ENCODE results near the gene UNC50. TPM values are rescaled to one million over a fixed set of nuclear protein-coding genes. Genes with fewer than 3 reads are reported as not detected.

UNC50 gene
- total RNA-seq, 2 experiments from 2014 or later: 33.4 to 36.2 TPM

DNA sequence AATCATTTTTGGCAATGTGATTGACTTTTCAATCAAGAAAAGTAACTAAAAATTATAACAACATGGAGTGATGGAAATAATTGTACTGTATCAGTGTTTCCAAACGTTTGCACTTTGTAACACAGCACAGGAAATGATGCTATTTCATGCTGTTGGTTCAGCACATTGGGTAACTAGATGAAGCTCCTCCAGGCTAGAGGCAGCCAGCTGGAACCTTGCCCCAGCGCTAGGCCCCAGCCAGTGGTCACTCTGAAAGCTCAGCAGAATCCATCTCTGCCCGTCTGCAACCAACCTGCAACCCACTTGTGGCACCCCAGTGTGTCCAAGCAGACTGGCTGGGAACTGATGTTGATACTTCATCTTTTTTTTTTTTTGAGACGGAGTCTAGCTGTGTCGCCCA lies 15.3 kb downstream of the UNC50 start:
- Mint-ChIP-seq H3K4me1 (ENCODE audit: low read depth) (peaks cover 28% of the 10 kb centered on the region), H3K4me3 (no peak overlapping the region), H3K27me3 (no peaks in the 10 kb centered on the region), H3K27ac (peak overlapping the region; percentile 55), H3K36me3 (peaks cover 12% of the 10 kb centered on the region), H3K9me3 (no peaks in the 10 kb centered on the region)
- no peak for DNase-seq
- CTCF ChIA-PET: interaction anchor here (1.5 kb wide), 1 partner anchor 11 kb away, joined by 6 read pairs; no protein-coding TSS in a partner anchor
- intact Hi-C loops (cut with micrococcal nuclease): no loop called here
- POLR2A ChIA-PET: interaction anchor here (0.6 kb wide), 1 partner anchor 22 kb away, joined by 3 read pairs; no protein-coding TSS in a partner anchor

DNA sequence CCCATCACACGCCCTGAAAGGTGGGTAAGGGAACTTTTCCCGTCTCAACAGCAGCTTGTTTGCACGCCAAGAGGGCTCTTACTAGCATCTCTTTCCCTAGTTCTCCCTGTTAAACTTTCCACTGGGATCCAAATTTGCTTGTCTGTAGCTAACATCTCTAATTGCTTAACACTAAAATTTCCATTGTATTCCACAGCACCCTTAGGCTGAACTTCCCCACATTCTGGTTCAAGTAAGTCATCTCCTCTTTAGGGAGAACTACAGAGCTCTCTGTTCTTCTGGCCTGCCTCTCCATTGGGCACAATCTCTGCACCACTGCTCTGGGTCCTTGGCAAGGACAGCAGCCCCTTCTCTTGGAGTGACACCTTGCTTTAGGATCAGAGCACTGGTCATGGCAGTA lies 24.0 kb downstream of the UNC50 start:
- no peak overlapping the region for H3K4me3 Mint-ChIP-seq
- peaks cover 21% of the 10 kb centered on the region for H3K36me3 Mint-ChIP-seq

GRCh38 chr2:98634406-98635092 lies 26.2 kb downstream of the UNC50 start:
- ChIA-PET POLR2A (interaction anchor here (1.0 kb wide), 1 partner anchor 80 kb away, joined by 4 read pairs; no protein-coding TSS in a partner anchor), CTCF (interaction anchor here (0.6 to 4.9 kb wide), 14 partner anchors 8 to 432 kb away, joined by 3 to 22 read pairs (median 4); partner anchors contain the start of genes COA5 and UNC50)
- Mint-ChIP-seq H3K27me3 (no peaks in the 10 kb centered on the region), H3K4me1 (ENCODE audit: low read depth) (peaks cover 35% of the 10 kb centered on the region), H3K9me3 (no peaks in the 10 kb centered on the region), H3K27ac (peak overlapping the region; percentile 72), H3K36me3 (peaks cover 29% of the 10 kb centered on the region), H3K4me3 (no peak overlapping the region)
- DNase-seq: peak; percentile 70
- intact Hi-C loops (cut with micrococcal nuclease): loop anchor here (10.0 kb wide), 1 partner anchor 300 kb away; the partner anchor contains the start of gene CRACDL

More for the DNA sequence above, 24.0 kb downstream of the UNC50 start:
- no peaks in the 10 kb centered on the region for H3K27me3 Mint-ChIP-seq
- no peak overlapping the region for H3K27ac Mint-ChIP-seq
- DNase-seq: no peak
- POLR2A ChIA-PET: no interaction called here
- intact Hi-C loops (cut with micrococcal nuclease): loop anchor here (10.0 kb wide), 1 partner anchor 302 kb away; the partner anchor contains the start of gene CRACDL
- H3K9me3 Mint-ChIP-seq: no peaks in the 10 kb centered on the region
- peaks cover 25% of the 10 kb centered on the region for H3K4me1 Mint-ChIP-seq (ENCODE audit: low read depth)
- CTCF ChIA-PET: interaction anchor here (0.9 to 4.9 kb wide), 2 partner anchors 17 to 63 kb away, joined by 3 to 22 read pairs; no protein-coding TSS in a partner anchor

DNA sequence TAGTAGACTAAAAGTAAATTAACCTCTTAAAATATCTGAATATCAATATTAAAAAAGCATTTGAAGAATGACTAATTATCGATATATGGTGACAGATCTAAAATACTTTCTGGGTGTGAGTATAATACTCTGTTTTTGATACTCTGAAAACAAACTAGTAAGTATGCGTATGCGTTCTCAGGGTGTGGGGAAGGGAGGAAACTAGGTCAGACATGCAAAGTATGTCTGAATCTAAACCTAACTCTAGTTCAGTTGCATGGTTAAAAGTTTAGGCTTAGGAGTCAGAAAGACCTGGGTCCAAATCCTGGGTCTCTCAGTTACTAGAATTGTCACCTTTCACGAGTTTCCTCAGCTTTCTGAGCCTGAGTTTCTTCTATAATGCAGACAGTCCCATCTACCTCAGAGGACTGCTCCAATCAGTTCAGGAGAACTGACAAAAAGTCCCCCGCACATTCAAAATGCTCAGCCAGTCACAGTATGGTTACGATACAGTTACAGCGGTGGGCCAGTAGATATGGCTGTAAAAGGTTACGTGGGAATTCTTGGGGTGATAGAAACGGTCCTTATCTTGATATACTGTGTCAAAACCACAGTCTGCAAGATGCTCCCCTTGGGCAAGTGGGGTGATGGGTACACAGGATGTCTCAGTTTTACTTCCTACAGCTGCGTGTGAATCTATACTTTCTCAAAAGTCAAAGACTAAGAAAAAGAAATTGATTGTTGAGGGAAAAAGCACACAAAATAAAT lies 29.2 kb downstream of the UNC50 start:
- DNase-seq: peak; percentile 76
- ChIA-PET CTCF (interaction anchor here (1.1 to 3.0 kb wide), 2 partner anchors 12 to 199 kb away, joined by 3 to 10 read pairs; no protein-coding TSS in a partner anchor), POLR2A (interaction anchor here (0.5 to 1.6 kb wide), 2 partner anchors 12 to 28 kb away, joined by 3 read pairs; no protein-coding TSS in a partner anchor)
- Mint-ChIP-seq H3K4me1 (ENCODE audit: low read depth) (peaks cover 31% of the 10 kb centered on the region), H3K27ac (peak overlapping the region; percentile 91), H3K4me3 (peak overlapping the region; percentile 55), H3K27me3 (no peaks in the 10 kb centered on the region), H3K36me3 (peaks cover 33% of the 10 kb centered on the region), H3K9me3 (no peaks in the 10 kb centered on the region)
- intact Hi-C loops (cut with micrococcal nuclease): loop anchor here (10.0 kb wide), 1 partner anchor 297 kb away; the partner anchor contains the start of gene CRACDL

GRCh38 chr2:98643496-98644100 lies 35.2 kb downstream of the UNC50 start:
- Mint-ChIP-seq H3K27ac (peak overlapping the region; percentile 23), H3K4me3 (no peak overlapping the region), H3K4me1 (ENCODE audit: low read depth) (peaks cover 2% of the 10 kb centered on the region), H3K36me3 (peaks cover 16% of the 10 kb centered on the region), H3K9me3 (no peaks in the 10 kb centered on the region), H3K27me3 (no peaks in the 10 kb centered on the region)
- no peak for DNase-seq
- intact Hi-C loops (cut with micrococcal nuclease): no loop called here
- POLR2A ChIA-PET: no interaction called here
- CTCF ChIA-PET: interaction anchor here (3.0 kb wide), 1 partner anchor 194 kb away, joined by 14 read pairs; no protein-coding TSS in a partner anchor

GRCh38 chr2:98647636-98648035 lies 39.2 kb downstream of the UNC50 start:
- Mint-ChIP-seq H3K4me1 (ENCODE audit: low read depth) (peaks cover 35% of the 10 kb centered on the region), H3K4me3 (no peak overlapping the region), H3K9me3 (peaks cover 10% of the 10 kb centered on the region), H3K36me3 (peaks cover 29% of the 10 kb centered on the region), H3K27me3 (no peaks in the 10 kb centered on the region), H3K27ac (peak overlapping the region; percentile 25)
- ChIA-PET CTCF (no interaction called here), POLR2A (no interaction called here)
- intact Hi-C loops (cut with micrococcal nuclease): no loop called here
- no peak for DNase-seq

DNA sequence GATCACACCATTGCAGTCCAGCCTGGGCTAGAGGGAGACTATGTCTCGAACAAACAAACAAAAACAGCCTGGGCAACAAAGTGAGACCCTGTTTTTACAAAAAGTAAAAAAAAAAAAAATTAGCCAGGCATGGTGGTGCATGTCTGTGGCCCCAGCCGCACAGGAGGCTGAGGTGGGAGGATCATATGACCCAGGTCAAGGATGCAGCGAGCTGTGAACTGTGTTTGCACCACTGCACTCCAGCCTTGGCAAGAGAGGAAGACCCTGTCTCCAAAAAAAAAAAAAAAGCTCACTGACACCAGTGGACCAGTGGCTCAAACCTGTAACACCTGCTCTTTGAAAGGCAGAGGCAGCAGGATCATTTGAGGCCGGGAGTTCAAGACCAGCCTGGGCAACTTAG lies 40.1 kb downstream of the UNC50 start:
- no peak for DNase-seq
- Mint-ChIP-seq H3K4me3 (no peak overlapping the region), H3K27me3 (no peaks in the 10 kb centered on the region), H3K4me1 (ENCODE audit: low read depth) (peaks cover 43% of the 10 kb centered on the region), H3K9me3 (peaks cover 10% of the 10 kb centered on the region), H3K27ac (no peak overlapping the region), H3K36me3 (peaks cover 33% of the 10 kb centered on the region)
- CTCF ChIA-PET: interaction anchor here (1.5 to 2.0 kb wide), 10 partner anchors 10 to 418 kb away, joined by 4 to 92 read pairs (median 11); no protein-coding TSS in a partner anchor
- intact Hi-C loops (cut with micrococcal nuclease): no loop called here
- POLR2A ChIA-PET: no interaction called here

- POLR2A ChIA-PET: interaction anchor here (0.6 to 1.1 kb wide), 6 partner anchors 10 to 188 kb away, joined by 3 to 4 read pairs (median 3); no protein-coding TSS in a partner anchor
- CTCF ChIA-PET: interaction anchor here (0.5 to 2.0 kb wide), 58 partner anchors 10 to 718 kb away, joined by 3 to 92 read pairs (median 5); partner anchors contain the start of genes C2orf15 and MGAT4A
- DNase-seq: peak; percentile 87
- no peak overlapping the region for H3K4me3 Mint-ChIP-seq
- intact Hi-C loops (cut with micrococcal nuclease): loop anchor here (1.0 kb wide), 3 partner anchors 122 to 417 kb away; no protein-coding TSS in a partner anchor
- peaks cover 52% of the 10 kb centered on the region for H3K4me1 Mint-ChIP-seq (ENCODE audit: low read depth)
- peak overlapping the region; percentile 74 for H3K27ac Mint-ChIP-seq
- no peaks in the 10 kb centered on the region for H3K27me3 Mint-ChIP-seq
- H3K36me3 Mint-ChIP-seq: peaks cover 34% of the 10 kb centered on the region
- peaks cover 10% of the 10 kb centered on the region for H3K9me3 Mint-ChIP-seq
Measured at GRCh38 chr2:98649135-98649991, 41.0 kb downstream of the UNC50 start.

DNA sequence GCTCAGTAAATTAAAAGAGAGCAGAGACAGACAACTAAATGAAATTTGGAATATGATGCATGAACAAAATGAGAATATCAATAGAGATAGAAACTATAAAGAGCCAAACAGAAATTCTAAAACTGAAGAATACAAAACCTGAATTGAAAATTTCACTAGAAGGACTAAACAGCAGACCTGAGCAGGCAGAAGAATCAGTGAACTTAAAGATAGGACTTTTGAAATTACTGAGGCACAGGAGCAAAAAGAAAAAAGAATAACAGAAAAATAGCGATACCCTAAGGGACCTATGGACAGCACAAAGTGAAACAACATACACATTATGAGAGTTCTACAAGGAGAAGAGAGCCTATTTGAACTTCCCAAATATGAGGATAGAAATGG lies 41.6 kb downstream of the UNC50 start:
- Mint-ChIP-seq H3K27ac (peak overlapping the region; percentile 74), H3K27me3 (no peaks in the 10 kb centered on the region), H3K36me3 (peaks cover 34% of the 10 kb centered on the region), H3K9me3 (peaks cover 10% of the 10 kb centered on the region), H3K4me3 (no peak overlapping the region), H3K4me1 (ENCODE audit: low read depth) (peaks cover 58% of the 10 kb centered on the region)
- intact Hi-C loops (cut with micrococcal nuclease): loop anchor here (1.0 to 10.0 kb wide), 4 partner anchors 121 to 495 kb away; partner anchors contain the start of gene C2orf15
- ChIA-PET POLR2A (interaction anchor here (0.6 to 1.1 kb wide), 5 partner anchors 12 to 187 kb away, joined by 3 to 4 read pairs (median 3); no protein-coding TSS in a partner anchor), CTCF (interaction anchor here (0.5 to 2.0 kb wide), 51 partner anchors 9 to 718 kb away, joined by 3 to 92 read pairs (median 5); partner anchors contain the start of genes C2orf15 and MGAT4A)
- DNase-seq: no peak

- no peak for DNase-seq
- Mint-ChIP-seq H3K4me3 (no peak overlapping the region), H3K36me3 (peaks cover 34% of the 10 kb centered on the region), H3K27ac (peak overlapping the region; percentile 9), H3K27me3 (no peaks in the 10 kb centered on the region), H3K9me3 (peaks cover 10% of the 10 kb centered on the region), H3K4me1 (ENCODE audit: low read depth) (peaks cover 67% of the 10 kb centered on the region)
- intact Hi-C loops (cut with micrococcal nuclease): loop anchor here (10.0 kb wide), 1 partner anchor 494 kb away; the partner anchor contains the start of gene C2orf15
- CTCF ChIA-PET: interaction anchor here (0.6 to 1.1 kb wide), 2 partner anchors 108 to 414 kb away, joined by 3 read pairs; no protein-coding TSS in a partner anchor
- POLR2A ChIA-PET: no interaction called here
Measured at GRCh38 chr2:98650998-98651397, 42.6 kb downstream of the UNC50 start.
